Esophagus squamous epithelium (tissue), 4 donors: ENCODE results near the gene PRELID1.

ENCODE experiments used
- CTCF ChIP-seq, 6 experiments: fragments of 450-650 bp in 4 of 6; fragments of 200-600 bp in 2 of 6; sonication (generic) in 2 of 6; IDR thresholded peaks; one replicate each; pipeline ENCODE4 v1.5.1; 2016 to 2019; ENCODE audit warnings: antibody characterized with exemption in 6 of 6, mild to moderate bottlenecking in 4 of 6, moderate library complexity in 4 of 6
- POLR2A ChIP-seq, 4 donors: fragments of 450-650 bp; IDR thresholded peaks; one replicate each; pipeline ENCODE4 v1.6.1; 2017; ENCODE audit warnings: antibody characterized with exemption in 4 of 4, mild to moderate bottlenecking in 4 of 4, moderate library complexity in 3 of 4

GRCh38 chr5:177330991-177331842 lies 27.6 kb downstream of the PRELID1 start:
- no peak for TF ChIP-seq CTCF (IDR thresholded peaks at IDR 0.05)
- no peak for TF ChIP-seq POLR2A (IDR thresholded peaks at IDR 0.05)
